Neural cell (in vitro differentiated cells): ENCODE measurements around the gene PDE2A. TPM values are rescaled to one million over a fixed set of nuclear protein-coding genes. Genes with fewer than 3 reads are reported as not detected.

Experiments
- H2AFZ ChIP-seq: fragments of 200-600, 300-800 bp; sonication (generic), shearing (Covaris generic); 2 replicates; pipeline ENCODE4 v1.6.0; 2014; ENCODE audit warnings: low read depth, mild to moderate bottlenecking, antibody characterized with exemption, low read length, moderate library complexity
- H3F3A ChIP-seq: fragments of 200-600 bp; shearing (Covaris generic); 2 replicates; pipeline ENCODE4 v1.6.1; 2016; ENCODE audit warnings: mild to moderate bottlenecking, moderate library complexity, mixed read lengths, antibody characterized with exemption, low read length; ENCODE audit not compliant: insufficient read depth, poor library complexity, severe bottlenecking
- H3K27ac ChIP-seq: fragments of 200-600, 300-800 bp; sonication (generic), shearing (Covaris generic); 2 replicates; pipeline ENCODE4 v1.5.1; 2014; ENCODE audit warnings: mild to moderate bottlenecking, low read length, moderate library complexity
- H3K27me3 ChIP-seq: fragments of 300-800, 200-600 bp; sonication (generic), shearing (Covaris generic); 2 replicates; pipeline ENCODE4 v1.6.0; 2014; ENCODE audit warnings: mild to moderate bottlenecking, low read depth, low read length, moderate library complexity; ENCODE audit not compliant: insufficient read depth
- H3K36me3 ChIP-seq: fragments of 300-800, 200-600 bp; sonication (generic), shearing (Covaris generic); 2 replicates; pipeline ENCODE4 v1.5.1; 2014; ENCODE audit warnings: mild to moderate bottlenecking, antibody characterized with exemption, low read length, moderate library complexity; ENCODE audit not compliant: insufficient read depth
- H3K4me2 ChIP-seq: fragments of 300-800, 200-600 bp; sonication (generic), shearing (Covaris generic); 2 replicates; pipeline ENCODE4 v1.6.0; 2014; ENCODE audit warnings: mild to moderate bottlenecking, low read length
- H3K4me3 ChIP-seq: fragments of 300-800, 200-600 bp; sonication (generic), shearing (Covaris generic); 2 replicates; pipeline ENCODE4 v1.5.1; 2014; ENCODE audit warnings: mild to moderate bottlenecking, low read length, moderate library complexity
- H3K79me2 ChIP-seq: fragments of 200-600 bp; shearing (Covaris generic); replicated peaks from 2 replicates; pipeline ENCODE4 v1.6.0; 2014; ENCODE audit warnings: mild to moderate bottlenecking, low read length, moderate library complexity; ENCODE audit not compliant: insufficient read depth
- H3K9ac ChIP-seq: fragments of 300-800, 200-600 bp; sonication (generic), shearing (Covaris generic); 2 replicates; pipeline ENCODE4 v1.6.1; 2016; ENCODE audit warnings: mild to moderate bottlenecking, low read length, mixed read lengths
- H3K9me2 ChIP-seq: fragments of 200-600 bp; shearing (Covaris generic); 2 replicates; pipeline ENCODE4 v1.6.1; 2016; ENCODE audit warnings: mild to moderate bottlenecking, low read length, mixed read lengths; ENCODE audit not compliant: insufficient read depth
- H3K9me3 ChIP-seq: fragments of 200-600, 300-800 bp; sonication (generic), shearing (Covaris generic); 2 replicates; pipeline ENCODE4 v1.6.1; 2016; ENCODE audit warnings: mild to moderate bottlenecking, mixed run types, low read length, moderate library complexity, mixed read lengths
- H4K20me1 ChIP-seq: fragments of 200-600 bp; shearing (Covaris generic); 2 replicates; pipeline ENCODE4 v1.6.1; 2016; ENCODE audit warnings: mild to moderate bottlenecking, mixed run types; ENCODE audit not compliant: insufficient read depth
- EP300 ChIP-seq: fragments of 450-650 bp; conservative IDR thresholded peaks from 2 replicates; pipeline ENCODE4 v1.6.1; 2014; ENCODE audit warnings: antibody characterized with exemption, mild to moderate bottlenecking, moderate library complexity; ENCODE audit not compliant: poor library complexity, severe bottlenecking
- EZH2 ChIP-seq: fragments of 200-600, 300-800 bp; shearing (Covaris generic), sonication (generic); IDR thresholded peaks from 2 replicates; pipeline ENCODE4 v1.6.1; 2014; ENCODE audit warnings: antibody characterized with exemption, low read length, borderline replicate concordance, mild to moderate bottlenecking; ENCODE audit not compliant: insufficient read depth, poor library complexity, severe bottlenecking
- MXI1 ChIP-seq: fragments of 450-650 bp; conservative IDR thresholded peaks from 2 replicates; pipeline ENCODE4 v1.6.1; 2014; ENCODE audit warnings: antibody characterized with exemption, mild to moderate bottlenecking; ENCODE audit not compliant: poor library complexity, severe bottlenecking
- POLR2AphosphoS5 ChIP-seq: IDR thresholded peaks from 2 replicates; pipeline ENCODE4 v1.6.1; 2012
- RAD21 ChIP-seq: fragments of 450-650 bp; conservative IDR thresholded peaks from 2 replicates; pipeline ENCODE4 v1.6.1; 2014; ENCODE audit warnings: antibody characterized with exemption, mild to moderate bottlenecking, moderate library complexity
- SMC3 ChIP-seq: fragments of 450-650 bp; conservative IDR thresholded peaks from 2 replicates; pipeline ENCODE4 v1.6.1; 2014; ENCODE audit warnings: antibody characterized with exemption, mild to moderate bottlenecking, moderate library complexity; ENCODE audit not compliant: poor library complexity
- TAF1 ChIP-seq: IDR thresholded peaks from 2 replicates; pipeline ENCODE4 v1.6.1; 2012; ENCODE audit warnings: low read depth
- polyA plus RNA-seq: library from polyadenylated mRNA; depleted of rRNA; stranded (reverse); fragments of >200 nt; gene quantifications from 2 replicates; pipeline ENCODE4 v1.2.3, GENCODE V29; 2014
- TF ChIP-seq, protein P1 (sequence below): fragments of 450-650 bp; IDR thresholded peaks from 2 replicates; pipeline ENCODE4 v1.5.1; 2014; ENCODE audit warnings: antibody characterized with exemption, mild to moderate bottlenecking, moderate library complexity; ENCODE audit not compliant: poor library complexity, severe bottlenecking
- TF ChIP-seq, protein P2 (sequence below): IDR thresholded peaks from 2 replicates; pipeline ENCODE4 v1.6.1; 2012; ENCODE audit warnings: borderline replicate concordance

PDE2A gene
- polyA plus RNA-seq, 1 donor from 2014 or later, result 11.6 TPM

DNA sequence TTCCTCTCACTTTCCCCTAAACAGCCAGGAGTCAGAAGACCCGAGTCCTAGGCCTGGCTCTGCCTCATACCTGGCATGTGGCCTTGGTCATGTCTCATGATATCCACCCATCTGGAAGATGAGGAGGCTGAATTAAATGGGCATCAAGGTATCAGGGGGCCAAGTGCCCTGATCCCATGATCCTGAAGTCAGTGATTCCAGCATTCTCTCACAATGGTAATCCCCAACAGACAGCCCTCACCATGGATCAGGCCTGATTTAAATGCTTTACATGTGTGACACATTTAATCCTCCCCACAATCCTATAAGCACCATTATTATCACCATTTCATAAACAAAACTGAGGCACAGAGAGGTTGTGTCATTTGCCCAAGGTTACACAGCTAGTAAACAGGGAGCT lies 70.0 kb downstream of the PDE2A start:
- Histone ChIP-seq H3K27me3 (no peaks in the 10 kb centered on the region), H2AFZ (no peak overlapping the region), H3K79me2 (no peaks in the 10 kb centered on the region), H3K9ac (no peak overlapping the region), H3K36me3 (no peaks in the 10 kb centered on the region), H3F3A (no peaks in the 10 kb centered on the region), H3K9me3 (no peaks in the 10 kb centered on the region), H3K4me2 (no peak overlapping the region), H3K9me2 (no peaks in the 10 kb centered on the region), H4K20me1 (no peaks in the 10 kb centered on the region), H3K4me3 (no peak overlapping the region), H3K27ac (no peak overlapping the region)
- TF ChIP-seq, protein P1, sequence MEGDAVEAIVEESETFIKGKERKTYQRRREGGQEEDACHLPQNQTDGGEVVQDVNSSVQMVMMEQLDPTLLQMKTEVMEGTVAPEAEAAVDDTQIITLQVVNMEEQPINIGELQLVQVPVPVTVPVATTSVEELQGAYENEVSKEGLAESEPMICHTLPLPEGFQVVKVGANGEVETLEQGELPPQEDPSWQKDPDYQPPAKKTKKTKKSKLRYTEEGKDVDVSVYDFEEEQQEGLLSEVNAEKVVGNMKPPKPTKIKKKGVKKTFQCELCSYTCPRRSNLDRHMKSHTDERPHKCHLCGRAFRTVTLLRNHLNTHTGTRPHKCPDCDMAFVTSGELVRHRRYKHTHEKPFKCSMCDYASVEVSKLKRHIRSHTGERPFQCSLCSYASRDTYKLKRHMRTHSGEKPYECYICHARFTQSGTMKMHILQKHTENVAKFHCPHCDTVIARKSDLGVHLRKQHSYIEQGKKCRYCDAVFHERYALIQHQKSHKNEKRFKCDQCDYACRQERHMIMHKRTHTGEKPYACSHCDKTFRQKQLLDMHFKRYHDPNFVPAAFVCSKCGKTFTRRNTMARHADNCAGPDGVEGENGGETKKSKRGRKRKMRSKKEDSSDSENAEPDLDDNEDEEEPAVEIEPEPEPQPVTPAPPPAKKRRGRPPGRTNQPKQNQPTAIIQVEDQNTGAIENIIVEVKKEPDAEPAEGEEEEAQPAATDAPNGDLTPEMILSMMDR, result no peak
- TF ChIP-seq EZH2 (no peak), POLR2AphosphoS5 (no peak), SMC3 (no peak), TAF1 (no peak), EP300 (no peak), RAD21 (no peak)

DNA sequence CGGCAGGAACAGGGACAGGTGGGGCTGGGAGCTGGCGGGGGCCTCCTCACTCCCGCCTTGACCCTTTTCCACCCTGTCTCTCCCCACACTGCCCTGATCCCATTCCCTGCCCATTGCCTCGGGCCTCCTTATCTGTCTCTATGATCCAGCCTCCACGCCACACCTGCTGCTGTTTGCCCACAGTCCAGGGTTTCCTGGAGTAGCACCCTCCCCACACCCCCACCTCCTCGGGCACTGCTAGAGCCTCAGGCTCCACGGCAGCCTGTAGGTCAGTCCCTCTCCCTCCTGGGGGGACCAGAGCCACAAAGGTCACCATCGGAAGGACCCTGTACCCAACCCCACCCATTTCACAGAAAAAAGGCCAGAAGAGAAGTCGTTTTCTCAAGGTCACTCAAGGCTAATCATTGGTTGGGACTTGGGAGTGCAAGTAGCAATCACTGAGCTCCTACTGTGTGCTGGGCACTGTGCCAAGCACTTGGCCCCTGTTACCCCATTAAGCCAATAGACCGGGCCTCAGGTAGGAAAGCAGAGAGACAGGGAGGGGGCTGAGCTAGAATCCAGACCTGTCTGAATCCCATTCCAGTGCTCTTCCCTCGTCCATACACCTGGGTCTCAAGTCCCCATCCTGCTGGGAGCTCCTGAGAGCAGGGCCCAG lies 71.8 kb downstream of the PDE2A start:
- no peak overlapping the region for H3K27ac ChIP-seq

More for the DNA sequence above, 71.8 kb downstream of the PDE2A start:
- Histone ChIP-seq H4K20me1 (no peaks in the 10 kb centered on the region), H3K9ac (no peak overlapping the region), H3K9me3 (no peaks in the 10 kb centered on the region), H2AFZ (no peak overlapping the region), H3F3A (no peaks in the 10 kb centered on the region), H3K9me2 (no peaks in the 10 kb centered on the region), H3K79me2 (no peaks in the 10 kb centered on the region), H3K4me2 (no peak overlapping the region), H3K27me3 (no peaks in the 10 kb centered on the region), H3K36me3 (no peaks in the 10 kb centered on the region), H3K4me3 (no peak overlapping the region)
- TF ChIP-seq, protein P2, sequence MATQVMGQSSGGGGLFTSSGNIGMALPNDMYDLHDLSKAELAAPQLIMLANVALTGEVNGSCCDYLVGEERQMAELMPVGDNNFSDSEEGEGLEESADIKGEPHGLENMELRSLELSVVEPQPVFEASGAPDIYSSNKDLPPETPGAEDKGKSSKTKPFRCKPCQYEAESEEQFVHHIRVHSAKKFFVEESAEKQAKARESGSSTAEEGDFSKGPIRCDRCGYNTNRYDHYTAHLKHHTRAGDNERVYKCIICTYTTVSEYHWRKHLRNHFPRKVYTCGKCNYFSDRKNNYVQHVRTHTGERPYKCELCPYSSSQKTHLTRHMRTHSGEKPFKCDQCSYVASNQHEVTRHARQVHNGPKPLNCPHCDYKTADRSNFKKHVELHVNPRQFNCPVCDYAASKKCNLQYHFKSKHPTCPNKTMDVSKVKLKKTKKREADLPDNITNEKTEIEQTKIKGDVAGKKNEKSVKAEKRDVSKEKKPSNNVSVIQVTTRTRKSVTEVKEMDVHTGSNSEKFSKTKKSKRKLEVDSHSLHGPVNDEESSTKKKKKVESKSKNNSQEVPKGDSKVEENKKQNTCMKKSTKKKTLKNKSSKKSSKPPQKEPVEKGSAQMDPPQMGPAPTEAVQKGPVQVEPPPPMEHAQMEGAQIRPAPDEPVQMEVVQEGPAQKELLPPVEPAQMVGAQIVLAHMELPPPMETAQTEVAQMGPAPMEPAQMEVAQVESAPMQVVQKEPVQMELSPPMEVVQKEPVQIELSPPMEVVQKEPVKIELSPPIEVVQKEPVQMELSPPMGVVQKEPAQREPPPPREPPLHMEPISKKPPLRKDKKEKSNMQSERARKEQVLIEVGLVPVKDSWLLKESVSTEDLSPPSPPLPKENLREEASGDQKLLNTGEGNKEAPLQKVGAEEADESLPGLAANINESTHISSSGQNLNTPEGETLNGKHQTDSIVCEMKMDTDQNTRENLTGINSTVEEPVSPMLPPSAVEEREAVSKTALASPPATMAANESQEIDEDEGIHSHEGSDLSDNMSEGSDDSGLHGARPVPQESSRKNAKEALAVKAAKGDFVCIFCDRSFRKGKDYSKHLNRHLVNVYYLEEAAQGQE, result no peak
- TF ChIP-seq, protein P1, result no peak
- TF ChIP-seq POLR2AphosphoS5 (no peak), MXI1 (no peak), SMC3 (no peak), RAD21 (no peak), TAF1 (no peak), EZH2 (no peak), EP300 (no peak)
